22Rv1 (cell line): ENCODE data around the gene NGDN.

Experiments
- CTCF ChIP-seq: fragments of 450-650 bp; IDR thresholded peaks from 2 replicates; pipeline ENCODE4 v1.5.1; 2017; ENCODE audit warnings: mild to moderate bottlenecking
- ZFX ChIP-seq: fragments of 450-650 bp; IDR thresholded peaks from 2 replicates; pipeline ENCODE4 v1.6.1; 2017; ENCODE audit warnings: antibody characterized with exemption, borderline replicate concordance

GRCh38 chr14:23513818-23514643, 44.5 kb downstream of the NGDN start:
- TF ChIP-seq CTCF (no peak), ZFX (no peak)
